NCI-H1092 treated with DMSO at 0.1 percent for 48 hours (cell line): ENCODE data around the gene ZSWIM6.
A peak's percentile ranks its signal among the peaks of the same experiment; 100 is the strongest.

ENCODE experiments used
- DNase-seq: peaks from one replicate; lab custom pipeline; 2025; lab: John Stamatoyannopoulos, UW

The ZSWIM6 gene

GRCh38 chr5:61331407-61332357 lies at the start of gene ZSWIM6:
TSS of gene ZSWIM6 (plus strand) at chr5:61332258. CDS start at chr5:61332273, 15 bp downstream.
- DNase-seq, result peak; percentile 96

- no peak for DNase-seq
Measured at GRCh38 chr5:61283471-61283870, 48.6 kb upstream of the ZSWIM6 start.

- DNase-seq, result no peak
Measured at GRCh38 chr5:61285531-61285930, 46.5 kb upstream of the ZSWIM6 start.

- no peak for DNase-seq
Measured at GRCh38 chr5:61286446-61287132, 45.5 kb upstream of the ZSWIM6 start.

- no peak for DNase-seq
Measured at GRCh38 chr5:61287474-61287873, 44.6 kb upstream of the ZSWIM6 start.

- no peak for DNase-seq
Measured at GRCh38 chr5:61289241-61289640, 42.8 kb upstream of the ZSWIM6 start.

GRCh38 chr5:61289669-61290306 lies 42.3 kb upstream of the ZSWIM6 start:
- no peak for DNase-seq

GRCh38 chr5:61290791-61291210 lies 41.3 kb upstream of the ZSWIM6 start:
- DNase-seq, result no peak

GRCh38 chr5:61292062-61292657 lies 39.9 kb upstream of the ZSWIM6 start:
- DNase-seq, result no peak

- no peak for DNase-seq
Measured at GRCh38 chr5:61293071-61293470, 39.0 kb upstream of the ZSWIM6 start.

GRCh38 chr5:61293873-61294272 lies 38.2 kb upstream of the ZSWIM6 start:
- no peak for DNase-seq

GRCh38 chr5:61295365-61295764 lies 36.7 kb upstream of the ZSWIM6 start:
- no peak for DNase-seq

- DNase-seq, result no peak
Measured at GRCh38 chr5:61298066-61298465, 34.0 kb upstream of the ZSWIM6 start.

GRCh38 chr5:61298580-61298979 lies 33.5 kb upstream of the ZSWIM6 start:
- no peak for DNase-seq

- no peak for DNase-seq
Measured at GRCh38 chr5:61299261-61299681, 32.8 kb upstream of the ZSWIM6 start.

GRCh38 chr5:61301341-61302199 lies 30.5 kb upstream of the ZSWIM6 start:
- DNase-seq, result no peak

- no peak for DNase-seq
Measured at GRCh38 chr5:61302200-61302563, 29.9 kb upstream of the ZSWIM6 start.

- no peak for DNase-seq
Measured at GRCh38 chr5:61303346-61303745, 28.7 kb upstream of the ZSWIM6 start.

GRCh38 chr5:61304590-61305381 lies 27.3 kb upstream of the ZSWIM6 start:
- DNase-seq, result no peak

- no peak for DNase-seq
Measured at GRCh38 chr5:61306531-61307131, 25.4 kb upstream of the ZSWIM6 start.
